GM06990 (cell line): ENCODE measurements around the gene NAV2.

Experiments used
- DNase-seq: peaks from one replicate; pipeline ENCODE4 v3.0.0-alpha.2; 2011; ENCODE audit not compliant: insufficient read length; ENCODE audit errors: extremely low read depth
- H3K27me3 ChIP-seq: replicated peaks from 2 replicates; pipeline ENCODE4 v1.6.0; 2011; ENCODE audit warnings: low read length; ENCODE audit not compliant: control insufficient read depth, insufficient read depth
- H3K36me3 ChIP-seq: 2 replicates; pipeline ENCODE4 v1.5.1; 2011; ENCODE audit warnings: low read length; ENCODE audit not compliant: control insufficient read depth, insufficient read depth
- H3K4me3 ChIP-seq: replicated peaks from 2 replicates; pipeline ENCODE4 v1.5.1; 2011; ENCODE audit warnings: low read depth, mild to moderate bottlenecking, control low read depth, low read length
- TF ChIP-seq, protein P1 (sequence below): IDR thresholded peaks from 2 replicates; pipeline ENCODE4 v1.5.1; 2011; ENCODE audit warnings: low read length, control low read depth, mild to moderate bottlenecking, inconsistent platforms; ENCODE audit not compliant: insufficient read depth, poor library complexity, severe bottlenecking

Gene NAV2

DNA sequence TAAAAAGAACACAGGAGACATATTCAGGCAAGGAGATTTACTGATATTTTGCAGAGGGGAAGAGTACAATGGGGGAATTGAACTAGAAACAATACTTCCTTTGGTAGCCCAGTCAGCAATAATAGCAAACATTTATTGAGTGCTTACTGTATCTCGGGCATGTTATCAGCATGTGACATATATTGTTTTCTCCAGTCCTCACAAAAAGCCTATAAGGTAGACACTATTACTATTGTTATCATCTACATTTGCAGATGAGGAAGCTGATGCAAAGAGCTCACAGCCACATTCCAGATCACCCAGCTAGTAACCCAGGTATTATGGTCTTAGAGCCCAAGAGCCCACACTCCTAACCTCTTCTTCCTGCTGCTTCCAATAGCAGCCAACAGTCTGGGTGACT, 27.9 kb downstream of the NAV2 start:
- Histone ChIP-seq H3K27me3 (peaks cover 2% of the 10 kb centered on the region; the same call in 1 of the 2 replicates), H3K36me3 (no peaks in the 10 kb centered on the region), H3K4me3 (no peak overlapping the region)
- TF ChIP-seq, protein P1, sequence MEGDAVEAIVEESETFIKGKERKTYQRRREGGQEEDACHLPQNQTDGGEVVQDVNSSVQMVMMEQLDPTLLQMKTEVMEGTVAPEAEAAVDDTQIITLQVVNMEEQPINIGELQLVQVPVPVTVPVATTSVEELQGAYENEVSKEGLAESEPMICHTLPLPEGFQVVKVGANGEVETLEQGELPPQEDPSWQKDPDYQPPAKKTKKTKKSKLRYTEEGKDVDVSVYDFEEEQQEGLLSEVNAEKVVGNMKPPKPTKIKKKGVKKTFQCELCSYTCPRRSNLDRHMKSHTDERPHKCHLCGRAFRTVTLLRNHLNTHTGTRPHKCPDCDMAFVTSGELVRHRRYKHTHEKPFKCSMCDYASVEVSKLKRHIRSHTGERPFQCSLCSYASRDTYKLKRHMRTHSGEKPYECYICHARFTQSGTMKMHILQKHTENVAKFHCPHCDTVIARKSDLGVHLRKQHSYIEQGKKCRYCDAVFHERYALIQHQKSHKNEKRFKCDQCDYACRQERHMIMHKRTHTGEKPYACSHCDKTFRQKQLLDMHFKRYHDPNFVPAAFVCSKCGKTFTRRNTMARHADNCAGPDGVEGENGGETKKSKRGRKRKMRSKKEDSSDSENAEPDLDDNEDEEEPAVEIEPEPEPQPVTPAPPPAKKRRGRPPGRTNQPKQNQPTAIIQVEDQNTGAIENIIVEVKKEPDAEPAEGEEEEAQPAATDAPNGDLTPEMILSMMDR = no peak
- no peak for DNase-seq

DNA sequence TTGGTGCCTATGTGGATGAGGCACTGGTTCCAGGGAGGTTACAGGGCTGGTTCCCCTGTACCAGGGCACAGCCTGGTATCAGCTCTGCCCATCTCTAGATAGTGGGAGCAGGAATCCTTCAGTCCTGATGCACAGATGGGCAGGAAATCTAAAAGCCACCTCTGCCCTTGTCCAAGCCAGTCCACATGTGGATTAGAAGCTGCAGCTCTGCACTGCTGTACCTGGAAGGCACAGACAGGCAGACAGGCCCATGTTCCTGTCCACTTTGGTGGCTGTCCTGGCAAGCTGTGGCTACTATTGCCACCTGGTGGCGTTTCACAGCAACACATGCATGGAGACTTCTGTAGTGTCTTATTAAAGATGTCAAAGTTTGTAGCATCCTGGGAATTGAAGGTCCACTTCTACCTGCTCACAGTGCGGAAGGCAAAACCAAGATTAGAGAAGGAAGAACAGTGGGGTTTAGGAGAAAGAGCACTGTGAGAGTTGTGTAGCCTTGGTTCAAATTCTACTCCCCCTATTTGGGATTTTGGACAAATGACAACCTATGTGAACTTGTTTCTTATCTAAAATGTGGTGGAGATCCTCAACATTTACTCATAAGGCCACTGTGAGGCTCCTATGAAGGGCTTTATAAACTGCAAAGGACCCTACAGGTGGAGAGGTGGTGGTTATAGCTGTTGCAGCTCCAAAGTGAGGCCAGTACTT, 30.1 kb downstream of the NAV2 start:
- H3K4me3 ChIP-seq = no peak overlapping the region
- no peaks in the 10 kb centered on the region for H3K27me3 ChIP-seq
- no peaks in the 10 kb centered on the region for H3K36me3 ChIP-seq
- peak; percentile 12 for DNase-seq
- TF ChIP-seq, protein P1 = peak; percentile 78

DNA sequence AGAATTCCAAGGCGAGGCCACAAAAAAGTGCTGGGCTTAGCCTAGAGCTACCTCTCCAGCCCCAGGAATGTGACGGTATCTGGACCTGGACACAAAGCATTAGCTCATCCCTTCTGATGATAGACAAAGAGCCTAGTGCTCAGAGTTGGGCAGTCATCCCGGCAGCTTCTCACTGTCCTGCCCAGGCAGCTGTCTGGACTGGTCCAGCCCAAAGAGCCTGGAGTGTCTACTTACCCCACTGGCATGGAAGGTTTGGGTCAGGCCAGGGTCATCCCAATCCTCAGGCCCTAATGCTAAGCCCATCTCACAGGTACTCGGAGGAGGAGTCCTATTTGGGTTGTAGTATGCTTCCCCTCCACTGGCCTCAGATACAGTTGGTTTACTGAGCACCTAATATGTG, 31.0 kb downstream of the NAV2 start:
- no peaks in the 10 kb centered on the region for H3K36me3 ChIP-seq

DNA sequence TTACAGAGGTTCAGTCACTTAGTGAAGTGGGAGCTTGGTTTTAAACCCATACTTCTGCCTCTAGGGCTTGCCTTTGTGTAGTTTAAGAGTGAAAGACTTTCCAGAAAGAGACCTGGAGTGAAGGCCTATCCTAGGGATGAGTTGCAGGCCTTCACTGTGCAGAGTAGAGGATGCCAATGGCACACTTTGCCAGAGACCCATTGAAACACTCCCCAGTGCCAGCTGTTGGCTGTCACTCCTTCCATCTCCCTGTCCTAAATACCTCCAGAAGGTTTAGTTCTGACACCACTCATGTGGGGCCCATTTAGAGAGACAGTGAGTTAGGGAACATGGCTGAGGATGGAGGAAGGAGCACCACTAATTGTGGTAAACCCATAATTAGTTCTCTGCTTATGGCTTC, 31.5 kb downstream of the NAV2 start:
- no peak for DNase-seq
- Histone ChIP-seq H3K27me3 (no peaks in the 10 kb centered on the region), H3K4me3 (no peak overlapping the region), H3K36me3 (no peaks in the 10 kb centered on the region)
- TF ChIP-seq, protein P1 = no peak

More for the DNA sequence above, 31.0 kb downstream of the NAV2 start:
- TF ChIP-seq, protein P1 = no peak
- no peak overlapping the region for H3K4me3 ChIP-seq
- no peak for DNase-seq
- H3K27me3 ChIP-seq = no peaks in the 10 kb centered on the region

DNA sequence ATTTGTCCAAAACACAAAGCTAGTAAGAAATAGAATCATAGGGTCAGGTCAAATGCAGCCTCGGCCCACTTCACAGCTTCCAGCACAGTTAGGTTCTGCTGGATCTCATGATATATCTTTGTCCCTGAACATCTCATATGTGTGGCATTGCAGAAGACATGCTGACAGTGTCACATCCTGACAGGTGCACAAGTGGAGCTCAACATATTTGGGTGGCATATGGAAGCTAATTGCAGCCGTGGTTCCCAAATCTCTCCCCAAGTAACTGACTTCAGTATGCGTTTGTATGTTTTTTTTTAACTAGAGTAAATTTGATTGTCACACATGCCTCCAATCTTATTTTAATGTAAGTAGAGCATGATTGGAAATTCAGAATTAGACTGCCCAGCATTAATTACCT, 33.4 kb downstream of the NAV2 start:
- TF ChIP-seq, protein P1 = no peak
- DNase-seq = no peak
- Histone ChIP-seq H3K36me3 (no peaks in the 10 kb centered on the region), H3K27me3 (no peaks in the 10 kb centered on the region; the same call in 1 of the 2 replicates), H3K4me3 (no peak overlapping the region)
